ENCODE data around the gene AFF2. TPM values are rescaled to one million over a fixed set of nuclear protein-coding genes. Genes with fewer than 3 reads are reported as not detected.

AFF2 gene
- total RNA-seq, 1 donor from 2014 or later: 3.1 TPM

DNA sequence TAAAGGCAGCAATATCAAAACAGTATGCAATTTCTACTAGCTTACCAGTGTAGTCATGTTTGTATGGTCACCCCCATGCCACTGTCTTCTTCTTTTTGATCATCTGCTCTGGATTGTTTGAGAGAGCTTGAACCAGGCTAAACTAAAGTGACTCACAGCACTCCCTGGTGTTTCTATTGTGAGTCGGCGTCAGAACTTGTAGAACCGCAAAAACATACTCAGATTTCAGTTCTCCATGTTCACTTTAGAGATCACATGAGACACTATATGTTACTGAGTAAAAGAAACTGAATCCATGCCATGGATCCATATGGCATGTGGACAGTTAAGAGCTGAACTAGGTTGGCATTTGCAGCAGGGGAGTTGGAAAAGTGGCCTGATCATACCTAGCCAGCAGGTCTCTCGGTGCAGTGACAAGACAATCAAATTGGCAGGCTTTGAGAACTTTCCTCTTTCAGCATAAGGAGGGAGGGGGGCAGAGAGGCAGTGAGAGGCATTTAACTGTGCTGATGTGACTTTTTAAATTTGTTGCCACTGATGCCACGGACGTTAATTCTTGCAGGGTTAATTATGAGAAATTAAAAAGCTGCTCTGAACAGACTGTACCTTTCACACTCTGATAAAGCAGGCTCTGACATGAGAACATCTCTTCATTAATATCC, 88.4 kb downstream of the AFF2 start:
- no peak for DNase-seq

DNA sequence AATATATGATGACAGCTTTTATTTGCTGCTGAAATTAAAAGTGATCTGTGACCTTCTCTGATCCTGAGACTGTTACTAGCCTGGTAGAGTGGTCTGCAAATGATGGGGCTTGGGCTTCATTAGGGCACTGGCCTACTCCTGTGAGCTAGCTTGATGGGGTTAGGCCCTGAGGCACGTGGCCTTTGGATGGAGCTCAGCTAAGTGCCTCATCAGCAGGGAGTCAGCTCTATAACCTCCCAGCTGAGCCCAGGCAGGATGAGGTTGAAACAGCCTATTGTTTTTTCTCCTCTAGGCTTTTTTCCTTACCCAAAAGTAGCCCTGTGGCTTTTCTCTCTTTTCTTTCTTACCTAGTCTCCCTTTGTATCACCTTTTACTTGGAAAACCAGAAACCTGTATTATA, 92.2 kb downstream of the AFF2 start:
- no peak for DNase-seq

DNA sequence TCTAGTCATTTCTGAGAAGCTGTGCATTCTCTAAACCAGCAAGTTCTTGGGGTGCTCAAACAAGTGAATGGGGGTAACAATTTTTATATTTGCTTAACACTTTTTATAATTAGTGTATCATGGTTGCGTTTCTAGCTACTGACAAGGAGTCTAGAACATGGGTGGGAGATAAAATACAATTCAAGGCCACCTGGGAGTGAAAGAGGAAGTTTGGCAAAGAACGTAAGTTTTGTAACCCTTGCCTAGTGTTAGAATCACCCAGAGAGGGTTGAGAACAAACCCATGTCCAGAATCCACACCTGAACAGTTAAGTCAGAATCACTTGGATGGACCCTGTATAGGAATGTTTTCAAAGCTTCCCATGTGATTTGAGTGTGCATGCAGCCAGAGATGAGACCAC, 92.7 kb downstream of the AFF2 start:
- DNase-seq: no peak

DNA sequence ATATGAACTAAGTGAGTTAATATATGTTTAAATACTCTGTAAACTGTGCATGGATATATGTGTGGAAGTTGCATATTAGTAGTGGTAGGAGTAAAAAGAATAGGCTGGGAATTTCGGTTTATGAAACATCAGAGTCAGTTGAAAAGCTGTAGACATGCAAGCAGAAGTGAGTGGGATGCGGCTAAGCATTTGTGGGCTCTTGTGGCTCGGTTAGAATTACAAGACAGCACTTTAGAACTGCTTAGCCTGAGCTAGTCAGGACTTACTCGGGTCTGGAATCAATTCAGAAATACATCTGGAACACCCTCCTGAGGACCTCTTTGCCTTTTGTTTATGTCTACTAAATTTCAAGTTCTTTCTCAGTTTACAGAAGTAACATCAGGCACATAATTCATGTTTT, 93.6 kb downstream of the AFF2 start:
- DNase-seq: peak; percentile 18

DNA sequence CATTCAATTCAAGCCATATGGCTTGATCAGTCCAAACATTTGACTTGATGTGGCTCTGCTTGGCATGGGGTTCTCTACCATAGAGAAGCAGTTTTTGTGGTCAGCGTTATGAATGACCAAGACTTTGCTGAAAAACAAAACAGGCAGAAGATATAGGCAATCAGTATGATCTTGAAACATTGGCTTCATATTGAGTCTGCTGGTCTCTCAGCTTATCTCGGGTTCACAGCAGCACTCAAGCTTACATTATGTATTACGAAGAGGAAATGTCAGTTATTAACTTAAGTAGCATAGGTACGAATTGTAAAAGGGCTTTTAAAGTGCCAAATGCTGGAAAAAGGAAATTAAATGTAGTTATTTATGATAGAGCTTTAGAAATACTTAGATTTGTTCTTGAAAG, 99.0 kb downstream of the AFF2 start:
- no peak for DNase-seq

DNA sequence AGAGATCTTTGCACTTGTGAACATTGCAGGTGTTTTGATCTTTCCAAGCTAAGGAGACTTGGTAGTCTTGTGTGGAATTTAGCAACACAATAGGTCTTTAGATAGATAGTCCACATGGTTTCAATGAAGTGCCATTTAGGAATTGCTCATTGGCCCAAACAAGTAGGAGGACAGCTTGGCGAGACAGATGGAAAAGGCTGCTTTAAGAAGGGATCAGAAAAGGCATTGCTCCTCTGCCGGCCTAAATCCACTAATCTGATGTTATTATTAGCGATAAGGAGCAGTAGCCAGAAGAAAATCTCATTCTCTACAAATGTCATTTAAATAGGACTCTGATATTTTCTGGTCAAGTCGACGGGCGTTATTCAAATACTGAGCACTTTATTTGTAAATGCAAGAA, 99.7 kb downstream of the AFF2 start:
- DNase-seq: no peak

DNA sequence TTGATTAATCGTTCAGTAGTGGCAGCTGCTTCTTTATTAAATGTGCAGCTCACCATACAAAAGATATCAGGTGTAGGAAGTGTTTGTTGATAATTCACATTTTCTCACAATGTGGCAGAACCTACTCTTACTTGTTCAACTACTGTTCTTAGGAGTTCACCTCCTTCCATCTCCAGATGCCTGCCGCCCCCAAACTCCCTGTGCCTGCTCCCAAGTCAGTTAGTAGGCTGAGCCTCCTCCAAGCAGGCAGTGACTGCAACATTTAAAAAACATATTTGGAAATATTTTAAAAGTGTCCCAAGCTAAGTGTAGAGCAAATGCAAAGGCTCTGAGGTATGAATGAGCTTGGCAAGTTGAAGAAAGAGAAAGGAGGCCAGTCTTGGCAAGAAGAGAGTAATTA, 100.2 kb downstream of the AFF2 start:
- DNase-seq: no peak

DNA sequence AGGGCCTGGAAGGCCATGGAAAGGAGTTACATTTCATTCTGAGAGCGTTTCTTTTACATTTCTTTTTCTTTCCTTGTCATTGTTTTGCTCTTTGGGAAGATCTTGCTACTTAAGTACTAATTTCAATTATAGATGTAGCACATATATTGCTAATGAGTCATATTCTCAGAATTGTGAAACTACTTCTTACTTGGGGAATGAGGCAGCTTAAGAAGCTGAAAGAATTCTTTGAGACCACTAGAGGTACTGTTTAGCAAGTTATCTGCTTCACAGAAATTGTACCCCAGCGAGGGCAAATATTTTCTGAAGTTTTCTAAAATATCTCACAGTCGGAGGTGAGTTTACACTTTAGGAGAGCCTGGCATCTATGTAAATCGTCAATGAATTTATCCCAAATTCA, 100.6 kb downstream of the AFF2 start:
- DNase-seq: no peak

DNA sequence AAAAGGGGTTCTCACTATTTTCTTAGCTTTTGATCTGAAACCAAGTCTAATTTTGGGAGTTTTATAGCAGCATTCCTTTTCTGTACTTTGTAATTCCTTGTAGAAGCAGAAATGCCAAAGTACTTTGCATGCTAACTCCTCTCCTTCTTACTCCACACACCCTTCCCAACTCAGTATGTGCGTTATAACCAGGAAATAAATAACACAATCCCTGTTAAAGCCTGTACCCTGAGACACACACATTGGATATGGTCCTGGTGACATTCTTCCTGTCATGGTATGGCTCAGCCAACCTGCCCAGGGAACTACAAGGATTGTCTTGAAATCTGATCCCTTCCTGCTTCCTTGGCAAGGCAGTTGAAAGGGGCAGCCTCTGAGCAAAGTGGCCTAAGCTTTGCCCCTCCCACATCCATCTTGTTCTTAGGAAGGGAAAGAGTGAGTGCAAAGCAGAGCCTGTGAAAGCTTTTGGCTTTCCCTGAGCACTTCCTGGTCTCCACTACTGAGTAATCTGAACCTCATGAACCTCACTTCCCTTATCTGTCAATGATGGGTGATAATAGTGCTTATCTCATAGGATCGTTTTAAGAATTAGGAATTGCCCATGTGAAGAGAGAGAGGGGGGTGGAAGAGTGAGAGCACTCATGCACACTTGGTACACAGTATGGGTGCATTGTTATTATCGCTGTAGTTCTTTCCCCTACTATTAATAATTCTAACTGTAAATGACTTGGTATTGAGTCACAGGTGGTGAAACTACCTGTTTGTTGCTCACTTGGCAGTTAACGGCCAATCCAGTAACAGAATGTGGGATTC, 109.3 kb downstream of the AFF2 start:
- peak; percentile 1 for DNase-seq

DNA sequence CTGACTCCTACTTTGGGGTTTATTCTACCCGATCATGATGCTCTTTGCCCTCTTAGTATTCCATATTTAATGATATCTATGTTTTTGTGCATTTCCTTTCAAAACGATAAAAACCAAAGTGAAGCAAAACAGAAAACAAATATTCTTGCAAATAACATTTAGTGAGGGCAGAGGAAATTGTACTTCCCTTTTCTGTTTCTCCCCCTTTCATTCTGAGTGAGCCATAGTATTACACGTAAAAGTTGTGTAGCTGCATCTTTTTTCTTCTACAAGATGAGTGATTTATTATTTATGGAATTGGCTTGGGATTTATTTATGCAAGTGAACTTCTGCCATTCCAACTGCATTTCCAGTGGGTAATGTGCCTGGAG, 109.9 kb downstream of the AFF2 start:
- no peak for DNase-seq

DNA sequence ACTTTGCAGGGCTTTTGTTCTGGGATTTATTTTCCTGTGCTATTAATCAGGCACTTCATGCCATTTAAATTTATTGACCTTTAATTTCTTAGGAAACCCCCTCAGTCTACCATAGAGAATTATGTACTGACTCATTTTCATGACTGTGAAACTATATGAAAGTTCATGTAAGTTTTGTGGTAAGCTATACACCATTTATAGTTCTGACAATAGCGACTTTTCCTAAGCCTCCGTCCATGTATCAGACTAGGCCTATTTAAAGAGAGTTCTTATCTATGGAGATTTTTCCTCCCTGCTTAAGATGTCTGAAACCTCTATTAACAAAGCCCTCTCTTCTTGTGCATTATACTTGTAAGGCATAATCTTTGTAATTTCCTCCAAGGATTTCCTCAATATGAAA, 111.6 kb downstream of the AFF2 start:
- DNase-seq: no peak

DNA sequence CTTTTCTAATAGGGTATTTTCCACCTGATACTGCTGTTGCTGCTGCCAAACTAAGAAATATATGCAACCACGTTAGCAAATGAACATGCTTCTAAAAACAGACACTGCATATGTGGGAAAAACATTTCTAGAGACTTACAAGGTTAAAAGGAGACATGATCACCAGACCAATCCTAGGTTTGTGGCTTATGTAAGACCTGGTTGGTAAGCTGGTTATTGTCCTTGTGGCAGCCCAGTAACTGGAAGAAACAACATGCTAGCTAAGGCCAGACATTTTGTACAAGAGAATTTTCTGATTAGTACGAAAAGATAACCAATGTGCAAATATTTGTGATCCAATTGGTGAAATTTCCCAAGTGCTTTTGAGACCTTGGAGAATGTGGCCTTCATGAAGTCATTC, 112.0 kb downstream of the AFF2 start:
- no peak for DNase-seq

DNA sequence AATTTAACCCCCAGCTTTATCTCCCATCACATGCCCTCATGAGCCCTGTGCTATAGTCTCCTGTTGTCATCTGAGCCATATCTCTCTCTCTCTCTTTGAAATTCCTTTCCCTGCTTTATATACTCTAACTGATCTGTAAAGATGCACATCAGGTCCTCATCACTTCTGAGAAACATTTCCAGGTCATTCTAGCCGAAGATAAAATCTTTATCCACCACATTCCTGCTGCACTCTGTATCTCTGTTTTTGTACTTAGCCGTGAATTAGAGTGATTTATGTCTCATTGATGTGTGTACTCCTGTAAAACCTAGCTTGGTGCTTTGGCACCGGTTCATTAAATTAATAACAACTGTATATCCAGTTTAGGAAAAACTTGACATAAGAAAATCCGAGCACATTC, 113.2 kb downstream of the AFF2 start:
- no peak for DNase-seq

DNA sequence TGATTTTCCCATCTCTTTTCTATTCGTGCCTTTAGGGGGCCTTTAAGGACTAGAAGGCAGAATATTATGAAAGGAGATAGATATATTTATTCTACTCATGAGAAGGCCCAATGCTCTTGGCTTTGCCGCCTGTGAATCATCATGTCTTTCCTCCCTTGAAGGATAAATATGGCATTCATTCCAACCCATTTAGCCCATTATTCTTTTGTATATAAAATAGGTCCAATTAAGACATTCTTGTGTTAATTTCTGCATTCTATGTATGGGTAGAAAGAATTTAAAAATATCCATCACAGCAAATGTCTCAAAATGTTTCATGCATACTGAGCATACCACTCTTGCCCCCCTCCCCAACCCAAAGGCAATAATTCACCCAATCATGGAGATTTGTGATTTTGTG, 115.1 kb downstream of the AFF2 start:
- DNase-seq: no peak

DNA sequence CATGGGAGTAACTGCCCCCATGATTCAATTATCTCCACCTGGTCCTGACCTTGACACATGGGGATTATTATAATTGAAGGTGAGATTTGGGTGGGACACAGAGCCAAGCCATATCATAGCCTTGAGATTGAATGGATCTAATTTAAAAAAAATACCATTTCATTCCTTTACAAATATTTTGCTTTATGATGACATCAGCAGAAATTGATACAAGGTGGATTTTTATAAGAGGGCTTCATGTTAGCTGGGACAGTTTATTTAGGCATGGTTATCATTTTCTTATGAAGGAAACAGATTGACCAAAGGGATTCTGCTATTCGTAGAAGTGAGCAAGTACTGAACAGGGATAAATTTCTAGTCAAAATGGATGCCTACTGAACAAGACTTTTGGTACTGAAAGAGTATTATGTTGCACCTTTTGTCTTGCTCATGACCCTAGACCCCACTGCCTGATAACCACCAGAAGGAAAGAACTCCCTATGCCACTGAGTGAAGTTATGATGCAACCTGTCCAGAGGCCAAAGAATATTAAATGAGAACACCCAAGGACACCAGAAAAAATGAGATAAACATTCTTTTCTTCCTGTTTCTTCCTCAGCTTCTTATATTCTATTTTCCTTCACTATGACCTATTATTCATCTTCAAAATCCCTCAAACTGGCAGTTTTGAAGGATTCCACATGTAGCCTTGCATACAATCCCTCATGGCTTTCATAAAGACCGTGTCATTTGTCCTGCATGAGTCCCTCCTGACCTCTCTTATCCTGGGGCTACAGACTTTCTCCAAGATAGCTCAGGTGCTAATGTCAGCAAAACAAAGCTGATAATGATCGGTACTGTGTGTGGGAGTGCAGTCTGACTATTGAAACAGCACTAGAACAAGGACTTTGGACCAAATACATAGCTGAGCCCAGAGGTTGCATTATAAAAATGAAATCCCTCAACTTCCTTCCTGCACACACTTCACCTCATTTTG, 118.3 kb downstream of the AFF2 start:
- DNase-seq: no peak

DNA sequence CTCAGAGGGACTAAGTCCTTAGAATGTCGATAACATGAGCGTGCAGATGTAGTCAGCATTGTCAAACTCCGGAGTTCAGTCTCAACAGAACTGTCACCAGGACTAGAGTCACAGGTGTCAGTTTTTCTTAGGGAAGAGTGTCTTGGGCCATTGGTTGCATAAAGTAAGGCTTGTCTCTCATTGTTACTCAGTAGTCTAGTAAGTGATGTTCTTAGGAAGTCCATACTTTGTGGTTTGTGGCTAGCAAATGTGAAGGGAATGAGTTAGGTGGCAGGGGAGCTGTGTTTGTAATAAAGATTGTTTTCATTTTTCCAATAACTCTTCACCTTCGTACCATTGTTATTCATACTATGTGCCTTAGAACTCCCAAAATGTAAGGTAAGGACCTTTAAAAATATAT, 119.6 kb downstream of the AFF2 start:
- no peak for DNase-seq

DNA sequence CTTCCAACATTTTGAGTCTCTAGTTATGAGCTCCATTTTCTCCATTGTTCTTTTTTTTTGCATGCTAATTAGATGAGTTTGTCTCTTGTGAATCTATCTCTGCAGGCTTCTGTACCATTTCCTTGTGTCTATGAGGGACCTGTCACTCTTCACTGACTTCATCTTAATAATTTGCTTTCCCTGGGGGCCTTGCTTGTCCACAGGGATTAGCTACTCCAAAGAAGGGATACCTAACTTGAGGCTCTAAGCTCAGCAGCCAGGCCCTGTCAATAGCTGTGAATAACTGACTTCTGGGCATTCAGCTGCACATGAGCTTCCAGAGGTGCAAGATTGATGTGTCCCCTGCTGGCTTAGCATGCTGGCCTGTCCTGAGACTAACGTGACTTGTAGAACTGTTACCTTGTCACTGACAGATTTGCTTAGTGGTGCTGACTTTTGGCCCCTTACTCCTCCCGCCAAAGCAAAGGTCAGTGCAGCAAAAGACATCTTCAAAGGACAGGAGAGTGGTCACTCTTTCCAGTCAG, 124.6 kb downstream of the AFF2 start:
- DNase-seq: no peak

DNA sequence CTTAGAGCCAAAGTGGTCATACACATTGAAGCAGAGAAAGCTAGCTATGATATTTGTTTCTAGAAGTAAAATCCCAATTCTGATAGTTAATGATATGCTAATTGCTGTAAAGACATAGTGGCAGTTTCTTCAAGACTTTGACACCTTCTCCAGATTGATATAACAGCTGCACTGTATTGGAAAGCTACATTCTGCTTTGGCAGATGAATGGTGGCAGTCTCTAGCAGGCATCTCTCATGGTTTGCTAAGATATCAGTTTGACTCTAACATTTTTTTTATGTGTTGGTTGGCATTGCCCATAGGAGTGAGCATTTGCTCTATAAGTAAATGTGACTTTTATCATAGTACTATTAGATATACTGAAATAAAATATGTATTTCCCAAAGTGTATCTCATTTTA, 128.2 kb downstream of the AFF2 start:
- DNase-seq: no peak

DNA sequence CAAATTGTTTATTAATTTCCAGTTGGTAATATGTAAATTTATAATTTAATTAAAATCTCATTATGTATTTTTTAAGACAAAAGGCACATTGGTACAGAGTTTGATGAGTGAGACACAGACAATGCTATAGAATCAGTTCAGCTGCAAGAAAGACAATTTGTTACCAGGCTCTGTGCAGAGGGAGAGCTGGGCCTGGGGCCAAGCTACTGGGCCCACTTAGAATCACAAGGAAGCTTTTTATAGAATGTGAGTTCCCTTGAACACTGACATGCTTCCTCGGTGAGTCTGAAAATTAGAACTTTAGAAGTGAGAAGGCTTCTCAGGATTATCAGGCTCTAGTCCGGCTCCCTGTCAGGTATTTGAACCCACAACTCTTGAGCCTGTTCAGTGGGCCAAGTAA, 129.0 kb downstream of the AFF2 start:
- no peak for DNase-seq

DNA sequence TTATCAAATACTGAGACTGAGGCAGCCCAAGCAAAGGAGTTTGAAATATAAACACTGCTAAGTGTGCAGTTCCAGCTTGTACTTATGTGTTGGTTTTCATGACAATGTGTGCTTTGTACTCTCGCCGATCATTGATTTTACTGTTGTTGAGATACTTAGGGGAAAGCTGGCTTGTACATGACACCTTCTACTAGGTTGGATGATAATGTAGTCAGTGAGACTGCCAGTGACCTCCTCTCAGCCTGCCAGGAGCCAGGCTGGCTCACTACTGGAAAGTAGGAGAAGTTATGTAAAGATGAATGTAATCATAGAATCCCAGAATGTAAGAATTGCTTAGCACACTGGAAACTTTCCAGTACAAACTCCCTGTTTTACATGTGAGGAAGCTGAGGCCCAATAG, 132.0 kb downstream of the AFF2 start:
- no peak for DNase-seq

DNA sequence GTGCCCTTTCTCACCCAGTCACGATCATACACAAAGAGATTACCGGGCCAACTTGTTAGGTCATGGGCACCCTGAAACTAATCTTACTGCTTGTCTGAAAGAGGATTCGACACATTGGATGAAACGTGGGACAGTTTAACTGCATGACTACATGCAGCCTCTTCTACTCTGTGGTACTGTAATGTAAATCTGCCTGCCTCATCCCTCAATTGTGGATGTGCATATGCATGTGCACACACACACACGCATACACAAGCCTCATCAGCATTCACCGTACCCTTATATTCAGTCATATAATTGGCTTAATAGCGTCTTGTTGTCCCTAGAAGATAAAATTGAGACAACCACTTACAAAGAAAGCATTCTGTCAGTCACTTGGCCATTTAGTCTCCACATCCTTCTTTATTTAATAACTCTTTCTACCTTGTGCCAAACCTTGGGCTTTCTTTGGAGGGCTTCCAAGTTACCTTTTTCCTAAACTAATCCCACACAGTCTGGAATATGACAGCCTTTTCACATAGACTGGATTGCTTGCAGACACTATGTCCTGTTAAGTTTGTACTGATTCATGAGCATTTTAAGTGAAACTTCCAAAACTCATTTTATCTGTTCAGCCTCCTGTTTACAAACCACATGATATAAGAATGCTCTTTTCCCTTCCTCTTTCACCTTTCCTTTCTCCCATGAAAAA, 132.9 kb downstream of the AFF2 start:
- DNase-seq: peak; percentile 3

DNA sequence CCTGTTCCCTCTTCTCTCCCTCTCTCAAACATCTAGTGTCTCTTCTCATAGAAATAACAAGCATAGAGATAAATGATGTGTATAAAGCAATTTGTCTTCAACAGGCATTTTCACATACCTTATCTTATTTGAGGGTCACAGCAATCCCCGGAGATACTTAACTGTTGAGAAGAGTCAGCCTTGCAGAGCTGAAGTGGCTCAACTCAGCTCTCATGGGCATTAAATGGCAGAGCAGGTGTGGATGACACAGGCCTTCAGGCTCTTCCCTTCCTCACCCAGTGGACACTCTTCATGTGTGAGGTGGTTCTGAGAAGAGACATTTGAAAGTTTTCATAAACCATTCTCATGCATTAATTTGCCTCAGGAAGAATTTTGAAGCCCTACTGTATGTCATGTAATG, 134.2 kb downstream of the AFF2 start:
- no peak for DNase-seq

All from tongue (tissue), 2 donors.